IMR-90 (cell line): Measurements from ENCODE around the gene SPPL2A. TPM values are rescaled to one million over a fixed set of nuclear protein-coding genes. Genes with fewer than 3 reads are reported as not detected.
"Not testable (repeated sequence)": the region's sequence is repeated elsewhere in the genome, so short reads cannot be mapped to it uniquely, and the experiment has no call there.

ENCODE experiments used
- ATAC-seq: fragments of 200-7000 bp; cut with Tn5 transposase; 2 replicates; pipeline ENCODE4 v1.9.1; 2020; ENCODE audit warnings: low read depth, mild to moderate bottlenecking, moderate library complexity
- BruUV-seq: library from RNA; stranded (reverse); fragments of 400-500 nt; replicated peaks from 2 replicates; lab custom pipeline; 2021; lab: Mats Ljungman, UMichigan
- CTCF ChIA-PET: fragments of 300-600 bp; formaldehyde crosslinking; extraction: SDS; loops from one replicate; lab custom pipeline; 2021; ENCODE audit warnings: antibody characterized with exemption; lab: Yijun Ruan, JAX
- POLR2A ChIA-PET: fragments of 300-600 bp; sonication (Branson Sonifier 250); formaldehyde crosslinking; loops from one replicate; lab custom pipeline; 2022; ENCODE audit warnings: antibody characterized with exemption; ENCODE audit not compliant: unreplicated experiment; lab: Charles Lee
- DNase-seq: peaks from one replicate; pipeline ENCODE4 v3.0.0; 2013
- H2AFZ ChIP-seq: replicated peaks from 2 replicates; pipeline ENCODE3; 2013; ENCODE audit warnings: low read length, mild to moderate bottlenecking; ENCODE audit not compliant: poor library complexity
- H2AK5ac ChIP-seq: 2 replicates; pipeline ENCODE4 v1.6.1; 2013; ENCODE audit warnings: low read depth, low read length, inconsistent platforms
- H2AK9ac ChIP-seq: replicated peaks from 2 replicates; pipeline ENCODE3; 2013; ENCODE audit warnings: mild to moderate bottlenecking, low read depth, low read length, moderate library complexity; ENCODE audit not compliant: poor library complexity
- H2BK120ac ChIP-seq: 2 replicates; pipeline ENCODE4 v1.6.1; 2013; ENCODE audit warnings: low read depth, low read length, inconsistent platforms
- H2BK15ac ChIP-seq: 3 replicates; pipeline ENCODE4 v1.6.1; 2013; ENCODE audit warnings: low read depth, low read length, inconsistent platforms
- H2BK20ac ChIP-seq: 2 replicates; pipeline ENCODE4 v1.6.1; 2013; ENCODE audit warnings: low read depth, mild to moderate bottlenecking, inconsistent platforms, low read length, moderate library complexity
- H2BK5ac ChIP-seq: 2 replicates; pipeline ENCODE4 v1.6.1; 2013; ENCODE audit warnings: mild to moderate bottlenecking, low read depth, low read length, inconsistent platforms; ENCODE audit not compliant: poor library complexity, severe bottlenecking
- H3K14ac ChIP-seq: replicated peaks from 2 replicates; pipeline ENCODE4 v1.6.1; 2013; ENCODE audit warnings: low read depth, low read length, inconsistent platforms
- H3K18ac ChIP-seq: 2 replicates; pipeline ENCODE4 v1.6.1; 2013; ENCODE audit warnings: low read depth, low read length, control low read depth
- H3K23ac ChIP-seq: 2 replicates; pipeline ENCODE4 v1.6.1; 2013; ENCODE audit warnings: low read depth, low read length, inconsistent platforms
- H3K27ac ChIP-seq: 2 replicates; pipeline ENCODE4 v1.5.1; 2013; ENCODE audit warnings: mild to moderate bottlenecking, control low read depth, low read length; ENCODE audit not compliant: insufficient read depth
- H3K27me3 ChIP-seq: 2 replicates; pipeline ENCODE4 v1.6.1; 2013; ENCODE audit warnings: low read length; ENCODE audit not compliant: control insufficient read depth, insufficient read depth
- H3K36me3 ChIP-seq: 2 replicates; pipeline ENCODE4 v1.6.1; 2013; ENCODE audit warnings: low read length, mixed read lengths; ENCODE audit not compliant: control insufficient read depth, insufficient read depth
- H3K4ac ChIP-seq: 2 replicates; pipeline ENCODE4 v1.6.1; 2013; ENCODE audit warnings: low read depth, low read length, inconsistent platforms
- H3K4me1 ChIP-seq: 2 replicates; pipeline ENCODE4 v1.6.1; 2013; ENCODE audit warnings: low read length, mixed read lengths; ENCODE audit not compliant: control insufficient read depth, insufficient read depth
- H3K4me2 ChIP-seq: 2 replicates; pipeline ENCODE4 v1.6.1; 2013; ENCODE audit warnings: low read depth, mild to moderate bottlenecking, control low read depth, low read length, moderate library complexity
- H3K4me3 ChIP-seq: 2 replicates; pipeline ENCODE4 v1.5.1; 2013; ENCODE audit warnings: low read depth, mild to moderate bottlenecking, control low read depth, low read length, moderate library complexity; ENCODE audit not compliant: insufficient read depth
- H3K56ac ChIP-seq: 2 replicates; pipeline ENCODE4 v1.6.1; 2013; ENCODE audit warnings: low read length, inconsistent platforms; ENCODE audit not compliant: insufficient read depth; ENCODE audit errors: extremely low read depth
- H3K79me1 ChIP-seq, 2 experiments: 2 replicates each; pipeline ENCODE4 v1.6.1; 2013; ENCODE audit warnings: low read length in 2 of 2, inconsistent platforms in 1 of 2, low read depth in 1 of 2
- H3K9ac ChIP-seq: 2 replicates; pipeline ENCODE4 v1.6.1; 2013; ENCODE audit warnings: low read depth, low read length, control low read depth
- H3K9me1 ChIP-seq: 2 replicates; pipeline ENCODE4 v1.6.1; 2013; ENCODE audit warnings: low read length, inconsistent platforms; ENCODE audit not compliant: insufficient read depth
- H3K9me3 ChIP-seq: 2 replicates; pipeline ENCODE4 v1.6.1; 2013; ENCODE audit warnings: low read length; ENCODE audit not compliant: control insufficient read depth, insufficient read depth
- H4K20me1 ChIP-seq: 2 replicates; pipeline ENCODE4 v1.6.1; 2013; ENCODE audit warnings: low read length, inconsistent platforms; ENCODE audit not compliant: insufficient read depth
- H4K5ac ChIP-seq: 2 replicates; pipeline ENCODE4 v1.6.1; 2013; ENCODE audit warnings: mild to moderate bottlenecking, low read depth, low read length, control low read depth
- H4K8ac ChIP-seq, 2 experiments: 2 replicates each; pipeline ENCODE4 v1.6.1; 2013; ENCODE audit warnings: low read depth in 2 of 2, low read length in 2 of 2, control low read depth in 1 of 2, inconsistent platforms in 1 of 2
- H4K91ac ChIP-seq: 2 replicates; pipeline ENCODE4 v1.6.1; 2013; ENCODE audit warnings: low read depth, low read length, inconsistent platforms; ENCODE audit not compliant: insufficient read depth
- RFX5 ChIP-seq: IDR thresholded peaks from 2 replicates; pipeline ENCODE4 v1.8.0; 2012; ENCODE audit warnings: low read depth, mild to moderate bottlenecking, low read length, moderate library complexity
- WGBS, 2 experiments: methylation state at CpG; one replicate each; pipeline versions ENCODE4 v1.1.5 to v1.1.7; 2013; ENCODE audit warnings: missing lambda C conversion rate in 2 of 2; ENCODE audit not compliant: insufficient read length in 1 of 2; ENCODE audit errors: extremely low coverage in 2 of 2; 5-methylcytosine and 5-hydroxymethylcytosine counted together
- dilution Hi-C: fragments of 300-500 bp; cut with HindIII; formaldehyde crosslinking; loops from one replicate; pipeline ENCODE4 v1.14.3; 2018; ENCODE audit warnings: low sequenced_read_pairs; ENCODE audit not compliant: unreplicated experiment
- in situ Hi-C: fragments of 300-500 bp; cut with MboI; formaldehyde crosslinking; loops from 3 replicates; pipeline ENCODE4 v1.14.3; 2019; ENCODE audit warnings: low sequenced_read_pairs, inconsistent platforms, mixed read lengths
- intact Hi-C: fragments of 100-400 bp; cut with micrococcal nuclease; formaldehyde crosslinking; loops from 2 replicates; pipeline ENCODE4 v1.10.0; 2022
- polyA plus RNA-seq, 3 experiments: library from polyadenylated mRNA; depleted of rRNA; stranded (reverse); fragments of >200 nt; gene quantifications; 2 replicates each; pipeline ENCODE4 v1.2.3, GENCODE V29; 2012; ENCODE audit warnings: low replicate concordance in 1 of 3
- total RNA-seq: library from RNA; depleted of rRNA; stranded (reverse); fragments of >200 nt; gene quantifications from 2 replicates; pipeline ENCODE4 v1.2.3, GENCODE V29; 2012

Gene SPPL2A
- total and polyA plus RNA-seq, 2 of the 4 experiments (the other 2 are of a cell fraction), result 29.2 to 53.8 TPM

DNA sequence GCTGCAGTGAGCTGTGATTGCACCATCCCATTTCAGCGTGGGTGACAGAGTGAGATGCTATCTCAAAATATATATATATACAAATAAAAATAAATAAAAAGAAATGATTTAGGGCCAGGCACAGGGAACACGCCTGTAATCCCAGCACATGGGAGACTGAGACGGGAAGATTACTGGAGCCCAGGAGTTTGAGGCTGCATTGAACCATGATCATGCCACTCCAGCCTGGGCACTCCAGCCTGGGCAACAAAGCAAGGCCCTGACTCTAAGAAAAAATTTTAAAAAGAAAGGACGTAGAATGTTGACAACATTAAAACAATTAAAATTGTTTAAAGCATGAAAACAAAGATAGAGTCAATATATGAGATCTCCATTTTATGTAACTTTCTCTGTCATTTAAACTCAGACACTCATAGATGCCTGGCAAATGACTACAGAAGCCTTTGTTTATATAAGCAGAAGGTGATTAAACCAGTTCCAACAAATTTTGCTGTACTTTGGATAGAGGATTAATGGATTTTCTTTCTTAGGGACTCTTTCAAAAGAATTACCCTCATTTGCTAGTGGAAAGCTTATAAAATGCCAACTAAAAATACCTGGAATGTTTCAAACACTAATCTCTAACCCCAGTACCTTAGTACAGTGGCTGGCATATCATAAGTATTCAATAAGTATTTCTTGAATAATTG, 68.3 kb downstream of the SPPL2A start (continued):
- TF ChIP-seq RFX5, result no peak

DNA sequence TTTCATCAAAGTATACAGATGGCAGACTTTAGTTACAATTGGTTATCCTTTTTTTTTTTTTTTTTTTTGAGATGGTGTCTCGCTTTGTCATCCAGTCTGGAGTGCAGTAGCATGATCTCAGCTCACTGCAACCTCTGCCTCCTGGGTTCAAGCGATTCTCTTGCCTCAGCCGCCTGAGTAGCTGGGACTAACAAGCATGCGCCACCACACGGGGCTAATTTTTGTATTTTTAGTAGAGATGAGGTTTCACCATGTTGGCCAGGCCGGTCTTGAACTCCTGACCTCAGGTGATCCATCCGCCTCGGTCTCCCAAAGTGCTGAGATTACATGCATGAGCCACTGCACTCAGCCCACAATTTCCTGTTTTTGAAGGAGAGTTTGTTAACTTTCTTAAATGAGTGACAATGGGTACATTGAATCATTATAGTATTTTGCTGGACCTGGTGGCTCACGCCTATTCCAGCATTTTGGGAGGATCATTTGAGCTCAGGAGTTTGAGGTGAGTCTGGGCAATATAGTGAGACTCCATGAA, 70.8 kb downstream of the SPPL2A start:
- H2BK15ac ChIP-seq, H3K9ac ChIP-seq, H4K91ac ChIP-seq, H3K27ac ChIP-seq, in situ Hi-C loops, intact Hi-C loops, H3K4me3 ChIP-seq, H3K9me1 ChIP-seq, H2AK5ac ChIP-seq, H3K4me1 ChIP-seq, H2BK120ac ChIP-seq, H2AK9ac ChIP-seq, H3K79me1 ChIP-seq, DNase-seq, BruUV-seq, H2BK5ac ChIP-seq, POLR2A ChIA-PET, dilution Hi-C loops, H3K23ac ChIP-seq, H3K56ac ChIP-seq, H3K4ac ChIP-seq, H3K36me3 ChIP-seq, H2BK20ac ChIP-seq, H3K4me2 ChIP-seq, CTCF ChIA-PET, H4K8ac ChIP-seq, H2AFZ ChIP-seq, H3K27me3 ChIP-seq, ATAC-seq, H3K9me3 ChIP-seq, H4K5ac ChIP-seq, H4K20me1 ChIP-seq, H3K18ac ChIP-seq, H3K14ac ChIP-seq: not testable (repeated sequence)
- WGBS, 2 experiments, result no CpG with 5 or more reads among the region's 9 CpGs
